HG03045 (cell line): Measurements from ENCODE around the gene AKR1A1.

Source experiments
- ATAC-seq: cut with Tn5 transposase; IDR thresholded peaks from one replicate; pipeline ENCODE4 v1.9.1; 2021; ENCODE audit warnings: mild to moderate bottlenecking, moderate library complexity; ENCODE audit not compliant: unreplicated experiment

Gene AKR1A1

GRCh38 chr1:45612941-45613579 is 62.4 kb downstream of the AKR1A1 start:
- ATAC-seq = no peak

GRCh38 chr1:45615885-45616284 is 65.3 kb downstream of the AKR1A1 start:
- ATAC-seq = no peak

GRCh38 chr1:45617618-45618017 is 67.0 kb downstream of the AKR1A1 start:
- ATAC-seq = no peak

- no peak for ATAC-seq
Measured at GRCh38 chr1:45619149-45619921, 68.7 kb downstream of the AKR1A1 start.
